Uterus (tissue), 4 donors: Measurements from ENCODE around the gene CPT1A. TPM values are rescaled to one million over a fixed set of nuclear protein-coding genes. Genes with fewer than 3 reads are reported as not detected.

Experiments
- DNase-seq, 2 donors: peaks; one replicate each; pipeline ENCODE4 v3.0.0-alpha.2; 2019 to 2020
- H3K27ac ChIP-seq, 2 donors: fragments of 200-600 bp; sonication (generic); 1 replicate in 1 of 2; 2 replicates in 1 of 2; pipeline ENCODE4 v1.5.1; 2016 to 2018
- H3K27me3 ChIP-seq, 2 donors: fragments of 200-600 bp; sonication (generic); one replicate each; pipeline ENCODE4 v1.5.1; 2018 to 2019; ENCODE audit warnings: control low read depth in 1 of 2
- H3K36me3 ChIP-seq, 2 donors: fragments of 200-600 bp; sonication (generic); one replicate each; pipeline ENCODE4 v1.5.1; 2019; ENCODE audit warnings: control low read depth in 1 of 2
- H3K4me1 ChIP-seq, 2 donors: fragments of 200-600 bp; sonication (generic); one replicate each; pipeline ENCODE4 v1.5.1; 2018 to 2019; ENCODE audit warnings: control low read depth in 1 of 2
- H3K4me3 ChIP-seq, 2 donors: fragments of 200-600 bp; sonication (generic); 1 replicate in 1 of 2; 2 replicates in 1 of 2; pipeline ENCODE4 v1.5.1; 2018 to 2019; ENCODE audit warnings: mild to moderate bottlenecking in 1 of 2
- H3K9me3 ChIP-seq, 2 donors: fragments of 200-600 bp; sonication (generic); one replicate each; pipeline ENCODE4 v1.5.1; 2019; ENCODE audit warnings: control low read depth in 1 of 2
- POLR2A ChIP-seq, 2 donors: fragments of 450-650 bp; IDR thresholded peaks; one replicate each; pipeline ENCODE4 v1.6.1; 2016; ENCODE audit warnings: antibody characterized with exemption in 2 of 2, mild to moderate bottlenecking in 1 of 2, moderate library complexity in 1 of 2
- intact Hi-C: fragments of 100-400 bp; cut with DNase I; formaldehyde crosslinking; loops from one replicate; pipeline ENCODE4 v1.15.1; 2023; ENCODE audit warnings: low total_unique reads
- total RNA-seq, 4 donors: library from RNA; depleted of rRNA in 3 of 4; stranded (reverse); fragments of >200 nt in 3 of 4; gene quantifications; one replicate each; pipeline versions ENCODE4 v1.1.0 to v1.2.4, GENCODE V29; 2014 to 2023
- TF ChIP-seq, protein P1 (sequence below), 4 experiments: fragments of 200-600 bp in 2 of 4; fragments of 450-650 bp in 2 of 4; sonication (generic) in 2 of 4; IDR thresholded peaks; one replicate each; pipeline ENCODE4 v1.5.1; 2016 to 2019; ENCODE audit warnings: antibody characterized with exemption in 4 of 4, mild to moderate bottlenecking in 2 of 4, moderate library complexity in 1 of 4
- donor health status: DM: yes; HTN: yes; CAD: no.

CPT1A gene
- total RNA-seq, 4 donors from 2014 or later, result 27.2 to 125 (median 67.9) TPM

DNA sequence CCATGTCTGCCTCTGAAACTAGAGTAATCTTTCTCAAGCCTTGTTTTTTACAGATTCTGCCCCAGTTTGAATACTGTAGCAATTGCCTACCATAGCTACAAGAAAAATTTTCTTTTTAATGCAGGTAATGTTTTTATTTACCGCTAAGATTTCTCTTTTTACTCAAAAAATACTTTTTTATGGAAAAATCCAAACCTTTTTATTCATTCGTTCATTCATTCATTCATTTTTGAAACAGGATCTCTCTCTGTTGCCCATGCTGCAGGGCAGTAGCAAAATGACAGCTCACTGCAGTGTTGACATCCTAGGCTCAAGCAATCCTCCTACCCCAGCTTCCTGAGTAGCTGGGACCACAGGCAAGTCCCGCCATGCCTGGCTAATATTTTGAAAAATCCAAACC, 2.7 kb upstream of the CPT1A start:
- H3K4me3 ChIP-seq, result no peak overlapping the region
- no peaks in the 10 kb centered on the region for H3K27me3 ChIP-seq
- no peaks in the 10 kb centered on the region for H3K9me3 ChIP-seq
- peaks cover 0 to 6% of the 10 kb centered on the region in 2 donors for H3K4me1 ChIP-seq
- TF ChIP-seq, protein P1, sequence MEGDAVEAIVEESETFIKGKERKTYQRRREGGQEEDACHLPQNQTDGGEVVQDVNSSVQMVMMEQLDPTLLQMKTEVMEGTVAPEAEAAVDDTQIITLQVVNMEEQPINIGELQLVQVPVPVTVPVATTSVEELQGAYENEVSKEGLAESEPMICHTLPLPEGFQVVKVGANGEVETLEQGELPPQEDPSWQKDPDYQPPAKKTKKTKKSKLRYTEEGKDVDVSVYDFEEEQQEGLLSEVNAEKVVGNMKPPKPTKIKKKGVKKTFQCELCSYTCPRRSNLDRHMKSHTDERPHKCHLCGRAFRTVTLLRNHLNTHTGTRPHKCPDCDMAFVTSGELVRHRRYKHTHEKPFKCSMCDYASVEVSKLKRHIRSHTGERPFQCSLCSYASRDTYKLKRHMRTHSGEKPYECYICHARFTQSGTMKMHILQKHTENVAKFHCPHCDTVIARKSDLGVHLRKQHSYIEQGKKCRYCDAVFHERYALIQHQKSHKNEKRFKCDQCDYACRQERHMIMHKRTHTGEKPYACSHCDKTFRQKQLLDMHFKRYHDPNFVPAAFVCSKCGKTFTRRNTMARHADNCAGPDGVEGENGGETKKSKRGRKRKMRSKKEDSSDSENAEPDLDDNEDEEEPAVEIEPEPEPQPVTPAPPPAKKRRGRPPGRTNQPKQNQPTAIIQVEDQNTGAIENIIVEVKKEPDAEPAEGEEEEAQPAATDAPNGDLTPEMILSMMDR (IDR thresholded peaks at IDR 0.05), result no peak
- no peak for TF ChIP-seq POLR2A (IDR thresholded peaks at IDR 0.05)
- no peak for DNase-seq
- H3K27ac ChIP-seq, result no peak overlapping the region
- no peaks in the 10 kb centered on the region for H3K36me3 ChIP-seq
- intact Hi-C loops, result no loop called here

DNA sequence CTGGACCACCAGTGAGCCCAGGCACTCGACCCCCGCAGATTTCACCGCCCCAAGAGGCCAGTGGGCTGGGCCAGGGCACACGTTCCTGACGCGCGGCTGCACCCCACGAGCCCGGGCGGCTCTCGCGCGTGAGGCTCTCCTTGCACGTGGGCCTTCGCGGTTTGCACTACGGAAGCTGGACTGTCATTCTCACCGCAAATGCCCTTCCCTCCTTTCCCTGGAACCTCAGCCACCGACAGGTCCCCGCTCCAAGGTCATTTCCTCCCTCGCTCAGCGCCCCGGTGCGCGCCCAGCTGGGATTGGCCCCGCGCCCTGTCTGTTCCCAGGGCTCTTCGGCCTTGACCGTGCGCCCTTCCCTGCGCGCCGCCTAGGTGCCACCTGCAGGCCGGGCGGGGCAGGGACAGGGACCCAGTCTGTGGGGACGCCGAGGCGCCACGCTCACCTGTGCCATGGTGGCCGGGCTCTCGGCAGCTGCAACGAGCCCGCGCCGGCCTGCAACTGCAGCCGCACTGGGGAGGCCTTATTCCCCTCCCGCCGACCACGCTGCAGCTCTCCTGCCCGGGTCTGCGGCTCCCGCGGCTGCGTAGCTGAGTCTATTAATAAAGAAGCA, 2.1 kb upstream of the CPT1A start:
- intact Hi-C loops, result no loop called here

DNA sequence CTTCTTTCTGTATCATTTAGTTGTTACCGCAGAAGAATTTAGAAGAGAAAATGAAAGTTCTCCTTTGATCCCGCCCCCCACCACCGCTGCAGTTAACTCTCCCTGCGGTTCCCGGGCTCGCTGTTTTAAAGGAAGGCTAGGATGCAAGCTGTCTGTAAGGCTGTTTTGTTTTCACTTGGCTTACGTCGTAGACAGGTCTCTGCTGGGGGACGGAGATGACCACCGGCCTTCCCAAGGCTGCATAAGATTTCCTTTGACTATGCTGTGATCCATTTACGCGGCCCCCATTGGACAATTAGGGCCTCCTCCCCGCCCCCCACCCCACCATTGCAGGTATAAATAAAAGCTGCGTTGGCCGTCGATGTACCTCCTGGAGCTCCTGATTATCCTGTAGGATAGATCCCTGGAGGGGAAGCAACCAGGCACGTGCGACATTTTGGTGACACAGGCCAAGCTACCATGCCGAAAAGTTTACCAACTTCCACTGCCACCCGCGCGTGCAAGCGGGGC, 1.4 kb upstream of the CPT1A start:
- Histone ChIP-seq H3K4me3 (peak overlapping the region; percentile 59 to 87), H3K27ac (peak overlapping the region; percentile 86 to 96), H3K9me3 (no peaks in the 10 kb centered on the region), H3K36me3 (no peaks in the 10 kb centered on the region), H3K27me3 (no peaks in the 10 kb centered on the region), H3K4me1 (peaks cover 2 to 8% of the 10 kb centered on the region in 2 donors)
- peak; percentile 39 to 54 for DNase-seq
- no peak for TF ChIP-seq POLR2A (IDR thresholded peaks at IDR 0.05)
- TF ChIP-seq, protein P1 (IDR thresholded peaks at IDR 0.05), result no peak
- intact Hi-C loops, result no loop called here

More for the DNA sequence above, 2.1 kb upstream of the CPT1A start:
- Histone ChIP-seq H3K36me3 (no peaks in the 10 kb centered on the region), H3K4me1 (peaks cover 0 to 6% of the 10 kb centered on the region in 2 donors), H3K27ac (no peak overlapping the region), H3K4me3 (peak overlapping the region; percentile 59 to 87), H3K9me3 (no peaks in the 10 kb centered on the region), H3K27me3 (no peaks in the 10 kb centered on the region)
- peak; percentile 42 to 62 for DNase-seq
- TF ChIP-seq POLR2A (IDR thresholded peaks at IDR 0.05), result no peak
- TF ChIP-seq, protein P1 (IDR thresholded peaks at IDR 0.05), result peak in 3 of 4 experiments; percentile 50 to 65 (median 52)

DNA sequence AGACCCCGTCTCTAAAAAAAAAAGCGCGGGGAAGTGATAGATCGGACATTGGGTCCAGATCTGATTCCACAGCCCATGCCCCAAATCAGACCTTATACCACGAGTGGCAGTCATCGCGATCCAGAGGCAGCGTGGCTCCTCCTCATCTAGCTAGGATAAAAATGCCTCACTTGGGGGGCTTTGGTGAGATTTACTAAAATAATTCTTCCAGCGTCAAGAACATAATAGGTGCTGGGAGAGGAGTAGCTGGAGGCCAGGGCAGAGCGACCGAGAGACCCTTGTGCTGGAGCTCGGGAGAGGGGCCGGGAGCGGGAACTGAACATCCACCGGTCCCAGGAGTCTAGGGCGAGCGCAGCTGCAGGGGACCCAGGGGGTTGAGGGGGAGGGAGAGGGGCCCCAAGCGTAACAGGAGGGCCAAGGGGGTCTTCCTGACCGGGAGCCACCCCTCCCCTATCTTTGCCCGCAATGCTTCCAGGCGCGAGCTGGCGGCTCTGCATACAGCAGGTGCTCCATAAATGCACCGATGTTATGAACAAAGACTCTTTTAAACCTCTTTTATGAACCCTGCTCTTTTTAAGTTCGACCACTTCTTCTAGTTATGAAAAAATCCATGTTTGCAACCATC, 823 bp upstream of the CPT1A start:
- Histone ChIP-seq H3K4me1 (peaks cover 8 to 13% of the 10 kb centered on the region in 2 donors), H3K27ac (peak overlapping the region; percentile 86 to 96), H3K27me3 (no peaks in the 10 kb centered on the region), H3K36me3 (no peaks in the 10 kb centered on the region), H3K4me3 (peak overlapping the region; percentile 59 to 87), H3K9me3 (no peaks in the 10 kb centered on the region)
- TF ChIP-seq POLR2A (IDR thresholded peaks at IDR 0.05), result no peak
- TF ChIP-seq, protein P1 (IDR thresholded peaks at IDR 0.05), result no peak
- DNase-seq, result no peak
- intact Hi-C loops, result no loop called here
